GM19467 (cell line): ENCODE results near the gene RUNX3.
"Not testable (repeated sequence)": the region's sequence is repeated elsewhere in the genome, so short reads cannot be mapped to it uniquely, and the experiment has no call there.

ENCODE experiments used
- ATAC-seq: cut with Tn5 transposase; IDR thresholded peaks from one replicate; pipeline ENCODE4 v1.9.1; 2021; ENCODE audit warnings: mild to moderate bottlenecking, moderate library complexity; ENCODE audit not compliant: unreplicated experiment

Gene RUNX3

DNA sequence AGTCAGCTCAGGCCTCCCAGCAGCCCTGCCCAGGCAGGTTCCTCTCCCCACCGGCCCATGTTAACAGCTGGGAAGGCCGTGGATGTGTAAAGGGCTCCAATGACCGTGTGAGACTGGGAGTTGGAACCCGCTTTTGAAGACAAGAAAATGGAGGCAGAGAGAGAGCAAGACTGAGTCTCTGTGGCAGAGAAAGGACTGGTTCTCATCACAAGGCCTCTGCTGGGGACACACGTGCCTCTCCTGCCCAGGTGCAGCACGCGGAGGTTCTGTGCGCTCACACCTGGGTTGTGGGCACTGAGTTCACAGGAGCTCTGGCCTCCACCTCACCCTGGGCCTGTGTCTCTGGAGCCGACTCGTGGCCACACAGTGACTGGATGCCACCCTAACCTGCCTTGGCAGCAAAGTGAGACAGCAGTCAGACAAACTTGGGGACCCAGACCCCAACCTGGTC is 27.0 kb downstream of the RUNX3 start:
- ATAC-seq: no peak

DNA sequence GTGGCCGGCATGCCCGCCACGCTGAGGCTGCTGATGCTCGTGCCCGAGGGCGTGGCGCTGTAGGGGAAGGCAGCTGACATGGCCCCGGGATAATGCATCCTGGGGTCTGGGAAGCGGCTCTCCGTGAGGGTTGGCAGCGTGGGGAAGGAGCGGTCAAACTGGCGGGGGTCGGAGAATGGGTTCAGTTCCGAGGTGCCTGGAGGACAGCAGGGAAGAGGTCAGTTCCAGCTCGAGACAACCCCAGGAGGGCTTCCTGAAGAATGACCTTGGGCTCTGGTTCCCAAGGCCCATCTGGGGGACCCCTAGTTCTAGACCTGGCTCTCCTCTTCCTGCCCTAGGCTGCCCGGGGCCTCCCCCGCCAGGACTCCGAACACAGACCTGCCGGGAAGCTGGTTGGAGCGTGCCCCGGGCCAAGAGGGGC is 27.6 kb downstream of the RUNX3 start:
- no peak for ATAC-seq

DNA sequence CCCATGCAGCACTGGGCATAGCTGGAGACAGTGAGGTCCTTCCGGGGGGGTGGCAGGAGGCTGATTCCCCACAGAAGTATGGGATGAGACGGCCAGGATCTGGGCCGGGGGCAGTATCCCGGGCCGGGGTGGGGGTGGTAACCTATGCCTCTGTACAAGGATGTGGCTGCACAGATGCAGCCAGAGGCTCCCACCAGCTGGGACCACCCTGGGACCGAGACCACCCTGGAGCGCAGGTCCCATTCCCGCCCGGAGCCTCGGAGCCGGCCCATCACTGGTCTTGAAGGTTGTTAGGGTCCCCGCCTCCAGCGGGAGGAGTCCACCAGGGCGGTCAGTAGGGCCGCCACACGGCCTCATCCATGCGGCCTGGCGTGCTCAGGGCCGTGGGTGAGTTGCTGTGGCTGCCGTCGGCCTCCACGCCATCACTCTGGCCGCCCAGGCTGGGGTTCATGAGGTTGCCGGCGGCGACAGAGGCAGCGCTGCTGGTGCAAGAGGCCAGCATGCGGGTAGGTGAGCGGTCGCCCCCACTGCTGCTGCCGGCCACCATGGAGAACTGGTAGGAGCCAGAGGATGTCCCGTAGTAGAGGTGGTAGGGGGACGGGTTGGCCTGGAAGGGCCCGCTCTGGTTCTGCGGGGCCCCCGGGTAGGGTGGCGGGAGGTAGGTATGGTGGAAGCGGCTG is 28.1 kb downstream of the RUNX3 start:
- ATAC-seq: no peak

DNA sequence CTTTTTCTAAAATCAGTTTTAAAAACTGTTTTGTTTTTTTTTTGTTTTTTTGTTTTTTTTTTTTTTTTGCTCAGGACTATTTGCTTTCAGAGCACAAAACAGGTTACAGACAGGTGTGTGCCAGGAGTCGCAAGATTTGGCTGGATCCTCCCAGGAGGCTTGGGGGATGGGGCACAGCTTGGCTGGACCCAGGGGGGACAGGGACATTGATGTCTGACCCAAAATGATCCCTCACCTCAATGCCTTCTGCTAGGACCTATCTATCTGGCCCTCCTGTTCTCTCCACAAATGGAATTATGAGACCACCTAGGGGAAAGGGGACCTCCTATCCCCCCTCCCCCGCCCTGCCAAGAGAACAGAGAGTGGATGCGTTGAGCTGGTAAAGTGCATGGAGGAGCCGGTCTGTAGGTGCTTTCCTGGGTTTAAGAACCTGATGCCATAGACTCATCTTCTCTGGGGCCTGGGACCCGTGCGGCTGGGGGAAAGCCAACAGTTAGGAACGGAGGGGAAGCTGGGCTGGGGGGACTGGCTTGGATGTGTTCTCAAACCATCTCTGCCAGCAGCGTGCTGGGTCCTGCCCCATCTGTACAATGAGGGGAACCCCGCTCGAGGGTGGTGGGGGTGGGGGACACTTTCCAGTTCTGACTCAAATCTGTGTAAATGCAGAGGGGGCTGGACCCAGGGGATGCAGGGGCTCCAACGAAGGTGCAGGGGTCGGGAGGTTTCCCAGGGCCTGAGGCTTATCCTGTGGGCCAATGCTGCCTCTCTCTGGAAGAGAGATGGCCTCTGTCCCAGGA is 28.9 kb downstream of the RUNX3 start:
- no peak for ATAC-seq

DNA sequence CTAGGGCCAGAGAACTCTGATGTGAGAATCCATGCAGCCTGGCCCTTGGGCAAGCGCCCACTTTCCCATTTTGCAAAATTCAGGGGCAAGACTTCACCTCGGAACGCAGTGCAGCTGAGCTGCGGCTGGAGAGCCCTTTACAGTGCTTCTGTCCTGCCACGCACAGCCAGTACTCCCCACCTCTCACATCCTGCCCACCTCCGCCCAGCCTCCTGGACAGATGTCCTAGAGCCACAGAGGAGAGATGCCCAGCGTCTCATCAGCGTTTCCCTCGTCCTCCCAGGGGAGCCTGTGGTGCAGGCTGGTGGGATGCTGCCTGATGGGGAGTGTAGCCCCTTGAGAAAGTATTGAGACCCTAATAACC is 29.6 kb downstream of the RUNX3 start:
- no peak for ATAC-seq

DNA sequence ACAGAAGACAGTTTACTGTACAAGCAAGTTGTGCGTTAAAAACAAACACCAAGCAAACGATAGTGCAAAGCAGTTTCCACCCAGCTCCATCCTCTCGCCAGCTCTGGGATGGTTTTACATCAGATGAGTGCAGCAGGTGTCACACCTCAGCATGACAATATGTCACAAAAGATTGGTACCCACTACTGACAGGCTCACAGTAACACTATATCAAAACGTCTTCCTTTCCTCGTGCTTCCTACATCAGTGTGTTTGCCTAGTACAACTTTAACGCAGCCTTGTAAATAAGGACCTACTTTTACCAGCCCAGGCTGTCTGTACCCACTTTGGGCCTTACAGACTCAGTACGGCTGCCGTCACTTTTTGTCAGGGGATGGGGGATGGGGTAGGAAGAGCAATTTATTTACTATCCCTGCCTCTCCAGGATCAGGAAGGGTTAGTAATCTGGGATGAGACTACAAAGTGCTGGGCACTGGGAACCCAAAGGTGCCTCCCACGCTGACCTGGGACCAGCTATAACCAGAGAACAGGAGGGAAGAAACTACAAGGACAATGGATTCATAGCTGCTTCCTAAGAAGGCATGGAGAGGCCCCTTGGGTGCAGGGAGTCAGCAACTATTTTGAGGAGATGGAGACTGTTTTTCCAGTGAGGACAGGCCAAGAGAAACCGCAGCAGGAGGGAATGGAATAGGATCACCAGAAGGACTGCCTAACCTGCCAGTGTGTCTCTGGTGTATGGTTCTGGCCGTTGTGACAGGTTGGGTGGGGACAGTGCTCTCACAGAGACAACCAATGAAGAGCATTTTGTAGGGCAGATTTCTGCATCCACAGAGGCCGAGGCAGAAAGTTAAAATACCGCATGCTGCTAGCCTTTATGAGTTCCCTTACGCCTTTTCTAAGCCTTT is 30.2 kb downstream of the RUNX3 start:
- ATAC-seq: no peak

DNA sequence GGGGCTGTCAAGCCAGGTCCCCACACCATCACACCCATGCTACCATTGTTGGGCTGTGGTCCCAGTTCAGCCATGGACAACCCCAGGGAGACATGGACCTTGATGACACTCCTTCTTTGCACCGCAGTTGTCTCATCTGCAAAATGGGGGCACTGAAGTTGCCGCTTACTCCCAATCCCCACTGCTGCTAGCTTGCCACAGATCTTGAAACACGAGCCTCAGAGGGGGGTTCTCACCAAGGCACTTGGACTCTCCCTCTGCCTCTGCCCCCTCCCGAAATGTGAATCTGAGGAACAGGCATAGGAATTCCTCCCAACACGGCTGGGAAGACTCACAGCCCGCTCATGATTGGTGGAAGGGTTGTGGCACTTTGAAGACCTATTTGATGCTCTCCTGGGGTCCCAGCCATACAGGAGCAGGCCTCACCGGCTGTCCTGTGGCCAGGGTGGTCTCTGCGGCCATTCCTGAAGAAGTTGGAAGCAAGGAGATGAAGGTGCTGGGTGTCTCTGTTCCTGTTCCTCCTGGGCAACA is 31.1 kb downstream of the RUNX3 start:
- no peak for ATAC-seq

DNA sequence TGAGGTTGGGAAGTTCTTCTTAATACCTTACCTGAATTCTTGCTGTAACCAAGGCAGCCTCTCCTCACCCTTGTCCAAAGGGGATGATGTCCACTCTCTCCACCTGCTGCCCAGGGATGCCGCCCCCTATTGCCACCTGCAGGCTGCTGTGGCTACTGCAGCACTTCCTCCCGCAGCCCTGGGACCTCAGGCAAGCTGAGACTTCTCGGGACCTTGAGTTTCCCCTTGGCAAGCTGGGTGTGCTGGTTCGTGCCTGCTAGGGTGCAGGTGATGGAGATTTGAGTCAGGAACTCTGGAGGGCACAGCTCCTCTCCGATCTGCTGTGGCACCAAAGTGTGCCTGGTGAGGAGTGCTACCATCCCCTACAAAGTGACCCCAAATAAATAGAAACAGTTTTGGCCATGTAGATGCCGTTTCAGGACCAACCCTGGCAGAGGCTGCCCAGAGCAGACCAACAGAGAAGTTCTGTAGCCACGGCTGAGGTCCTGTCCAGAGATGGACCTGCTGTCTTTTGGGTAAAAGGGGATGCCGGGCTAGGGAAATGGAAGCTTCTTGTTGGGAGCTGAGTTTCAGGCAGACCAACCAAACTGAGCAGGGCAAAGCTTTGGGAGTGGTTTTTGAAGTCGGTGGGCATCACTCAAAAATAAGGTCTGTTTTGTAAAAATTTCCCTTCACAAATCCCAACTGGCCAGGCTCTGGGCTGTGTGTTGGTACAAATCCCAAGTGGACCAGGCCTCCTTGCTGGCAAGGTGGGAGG is 31.7 kb downstream of the RUNX3 start:
- ATAC-seq: no peak

DNA sequence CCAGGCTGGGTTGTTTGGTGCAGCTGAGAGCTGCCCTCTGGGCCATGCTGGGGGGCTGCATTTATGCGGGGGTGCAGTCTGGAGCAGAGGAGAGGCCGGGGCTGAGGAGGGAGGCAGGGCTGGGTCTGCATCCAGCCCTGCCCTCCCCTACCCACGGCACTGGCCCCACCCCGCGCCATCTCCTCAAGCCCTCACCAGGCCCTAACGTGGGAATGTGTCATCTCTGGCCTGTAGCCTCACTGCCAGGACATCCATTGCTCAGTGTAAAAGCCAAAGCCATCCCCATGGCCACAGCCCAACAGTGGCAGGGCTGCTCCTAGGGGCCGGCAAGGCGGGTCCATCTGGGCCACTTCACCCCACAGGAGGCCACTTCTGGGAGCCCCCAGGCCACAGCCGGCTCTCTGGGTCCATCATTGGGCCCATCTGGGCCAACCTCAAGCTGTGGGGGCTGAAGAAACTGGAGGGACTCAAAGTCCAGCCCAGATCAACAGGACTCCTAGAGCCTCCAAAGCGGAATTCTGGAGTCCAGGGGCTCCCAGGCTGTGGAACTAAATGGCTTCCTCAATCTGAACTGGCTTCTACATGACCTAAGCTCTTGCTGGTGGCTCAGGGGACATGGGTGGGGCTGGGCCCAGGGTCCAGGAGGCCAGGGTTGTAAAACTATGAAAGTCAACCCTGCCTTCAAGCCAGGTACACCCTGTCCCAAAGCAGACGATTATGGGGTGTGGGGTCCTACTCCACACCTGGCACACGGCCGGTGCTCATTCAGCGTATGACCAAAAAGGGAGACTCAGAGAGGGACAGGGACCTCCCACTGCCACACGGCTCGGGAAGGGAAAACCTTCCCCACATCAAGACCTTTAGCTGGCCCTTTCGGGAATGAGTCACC is 32.6 kb downstream of the RUNX3 start:
- ATAC-seq: no peak

DNA sequence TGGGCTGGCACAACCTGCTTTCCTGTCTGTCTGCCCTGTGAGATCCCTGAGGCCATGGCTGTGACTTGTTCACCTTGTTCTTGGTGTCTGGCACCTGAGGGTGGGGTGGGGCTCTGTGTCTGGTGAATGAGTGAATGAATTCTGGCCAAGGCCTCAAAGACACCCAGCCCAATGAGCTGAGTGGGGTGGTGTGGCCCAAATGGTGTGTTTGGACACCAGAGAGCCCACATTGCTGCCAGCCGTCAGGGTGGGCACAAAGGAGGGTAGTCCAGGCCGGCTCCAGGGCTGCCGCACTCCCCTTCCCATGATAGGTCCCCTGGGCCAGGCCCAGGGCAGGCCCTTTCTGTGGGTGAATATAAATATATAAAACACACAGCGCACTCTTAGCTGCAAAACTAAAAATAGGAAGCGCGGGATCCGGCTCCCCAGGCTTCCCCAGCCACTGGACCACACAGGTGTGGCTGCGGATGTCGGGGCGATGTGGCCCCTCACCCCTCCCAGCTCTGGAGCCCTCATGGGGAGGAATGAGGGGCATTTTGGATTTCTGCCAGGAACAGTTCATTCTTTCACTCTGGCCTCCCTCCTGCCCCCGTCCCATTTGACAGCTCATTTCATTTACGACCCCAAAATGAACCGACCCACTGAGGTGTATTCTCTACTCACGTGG is 33.3 kb downstream of the RUNX3 start:
- no peak for ATAC-seq

DNA sequence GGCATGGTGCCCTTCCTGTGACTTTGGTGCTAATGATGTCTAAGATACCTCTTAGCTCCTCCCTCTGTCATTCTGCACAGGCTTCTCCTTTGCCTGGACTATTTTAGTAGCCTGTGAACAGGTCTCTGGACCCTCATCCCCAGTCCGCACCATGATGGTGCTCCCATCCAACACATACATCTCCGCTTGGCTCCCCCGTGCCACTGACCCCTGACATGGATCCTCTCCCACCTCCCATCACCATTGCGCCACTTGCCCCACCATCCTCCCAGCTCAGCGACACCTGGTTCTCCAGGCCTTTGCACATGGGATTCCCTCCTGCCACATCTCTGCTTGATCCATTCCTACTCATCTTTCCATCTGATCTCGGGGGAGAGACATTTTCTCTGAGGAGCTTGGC is 33.9 kb downstream of the RUNX3 start:
- no peak for ATAC-seq

DNA sequence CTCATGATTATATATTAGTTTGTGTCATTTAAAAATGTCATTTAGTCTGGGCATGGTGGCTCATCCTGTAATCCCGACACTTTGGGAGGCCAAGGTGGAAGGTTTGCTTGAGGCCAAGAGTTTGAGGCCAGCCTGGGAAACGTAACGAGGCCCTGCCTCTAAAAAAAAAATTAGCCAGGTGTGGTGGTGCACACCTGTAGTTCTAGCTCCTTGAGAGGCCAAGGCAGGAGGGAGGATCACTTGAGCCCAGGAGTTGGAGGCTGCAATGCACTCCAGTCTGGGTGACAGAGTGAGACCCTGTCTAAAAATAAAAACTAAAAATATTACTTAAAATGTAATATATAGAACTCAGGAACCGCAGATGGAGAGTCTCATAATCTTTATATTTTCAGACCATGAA is 34.6 kb downstream of the RUNX3 start:
- ATAC-seq: no peak

DNA sequence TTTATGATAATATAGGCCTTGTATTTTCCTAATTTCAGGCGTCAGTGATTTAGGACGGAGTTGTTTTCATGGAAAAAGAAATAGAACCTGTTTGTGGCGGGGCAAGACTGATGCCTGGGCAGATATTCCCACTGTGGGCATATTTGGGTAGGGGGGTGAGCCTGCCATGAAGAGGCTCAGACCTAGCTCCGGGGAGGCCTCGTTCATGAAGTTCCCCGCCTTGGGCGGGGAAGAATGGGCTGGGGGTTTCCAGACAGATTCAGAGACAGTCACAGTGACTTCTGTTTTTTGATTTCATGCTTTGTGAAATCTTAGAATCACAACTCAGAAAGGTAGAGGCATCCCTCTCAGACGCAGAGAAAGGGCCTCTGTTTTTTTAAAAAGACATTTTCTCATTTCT is 36.1 kb downstream of the RUNX3 start:
- no peak for ATAC-seq

DNA sequence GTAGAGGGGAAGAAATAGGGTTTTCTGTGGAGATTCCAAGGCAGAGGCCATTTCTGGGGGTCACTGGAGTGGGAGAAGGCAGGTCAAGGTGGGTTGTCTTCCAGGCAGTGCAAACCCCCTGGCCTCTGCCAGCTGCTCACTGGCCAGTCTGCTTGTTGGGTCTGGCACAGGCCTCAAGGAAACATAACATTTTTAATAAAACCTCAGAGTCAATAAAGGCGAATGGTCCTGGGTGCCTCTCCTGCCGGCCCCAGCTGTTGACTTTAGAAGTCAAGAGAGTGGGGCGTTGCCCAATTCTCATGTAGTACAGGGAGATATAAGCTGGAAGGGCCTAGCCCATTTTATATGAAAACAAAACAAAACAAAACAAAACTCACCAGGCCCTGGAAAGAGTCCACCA is 36.6 kb downstream of the RUNX3 start:
- ATAC-seq: no peak

DNA sequence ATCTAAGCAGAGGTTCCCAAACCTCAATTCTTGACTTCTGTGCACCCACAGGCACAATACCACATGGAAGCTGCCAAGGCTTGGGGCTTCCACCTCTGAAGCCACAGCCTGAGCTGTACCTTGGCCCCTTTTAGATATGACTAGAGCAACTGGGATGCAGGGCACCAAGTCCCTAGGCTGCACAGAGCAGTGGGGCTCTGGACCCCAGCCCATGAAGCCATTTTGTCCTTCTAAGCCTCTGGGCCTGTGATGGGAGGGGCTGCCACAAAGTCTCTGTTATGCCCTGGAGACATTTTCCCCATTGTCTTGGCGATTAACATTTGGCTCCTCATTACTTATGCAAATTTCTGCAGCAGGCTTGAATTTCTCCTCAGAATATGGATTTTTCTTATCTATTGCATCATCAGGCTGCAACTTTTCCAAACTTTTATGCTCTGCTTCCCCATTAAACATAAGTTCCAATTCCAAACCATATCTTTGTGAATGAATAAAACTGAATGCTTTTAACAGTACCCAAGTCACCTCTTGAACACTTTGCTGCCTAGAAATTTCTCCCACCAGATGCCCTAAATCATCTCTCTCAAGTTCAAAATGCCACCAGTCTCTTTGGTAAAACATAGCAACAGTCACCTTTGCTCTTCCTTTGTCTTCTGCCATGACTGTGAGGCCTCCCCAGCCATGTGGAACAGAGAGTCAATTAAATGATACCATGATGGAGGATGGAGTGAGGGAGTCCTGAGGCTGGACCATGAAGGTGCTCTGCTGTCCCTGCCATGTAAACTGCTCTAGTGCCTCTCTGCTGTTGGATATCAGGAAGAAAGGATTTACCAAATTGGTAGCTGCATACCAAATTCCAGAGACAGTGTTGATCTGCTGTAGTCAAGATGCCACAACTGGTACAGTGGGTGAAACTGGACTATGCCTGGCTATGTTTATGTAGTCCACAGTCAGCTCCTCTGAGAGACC is 37.6 kb downstream of the RUNX3 start:
- no peak for ATAC-seq

DNA sequence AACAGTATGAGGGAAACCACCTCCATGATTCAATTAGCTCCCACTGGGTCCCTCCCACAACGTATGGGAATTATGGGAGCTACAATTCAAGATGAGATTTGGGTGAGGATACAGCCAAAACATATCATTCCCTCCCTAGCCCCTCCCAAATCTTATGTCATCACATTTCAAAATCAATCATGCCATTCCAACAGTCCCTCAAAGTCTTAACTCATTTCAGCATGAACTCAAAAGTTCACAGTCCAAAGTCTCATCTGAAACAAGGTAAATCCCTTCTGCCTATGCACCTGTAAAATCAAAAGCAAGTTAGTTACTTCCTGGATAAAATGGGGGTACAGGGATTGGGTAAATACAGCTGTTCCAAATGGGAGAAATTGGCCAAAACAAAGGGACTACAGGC is 38.7 kb downstream of the RUNX3 start:
- ATAC-seq: not testable (repeated sequence)

DNA sequence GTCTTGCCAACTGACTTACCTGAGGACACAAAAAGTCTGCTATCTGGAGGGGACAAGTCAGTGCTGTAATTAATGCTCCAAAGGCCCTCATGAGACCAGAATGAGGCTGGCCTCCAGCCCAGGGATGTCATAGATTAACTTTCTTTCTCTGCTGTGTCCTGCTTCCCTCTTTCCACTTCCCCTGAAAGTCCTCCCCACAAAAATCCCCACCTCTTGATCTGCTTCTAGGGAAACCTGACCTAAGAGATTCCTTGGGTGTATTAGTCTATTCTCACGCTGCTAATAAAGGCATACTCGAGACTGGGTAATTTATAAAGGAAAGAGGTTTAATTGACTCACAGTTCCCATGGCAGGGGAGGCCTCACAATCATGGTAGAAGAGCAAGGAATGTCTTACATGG is 39.2 kb downstream of the RUNX3 start:
- ATAC-seq: no peak
